Pancreas (tissue), 10 donors: ENCODE data around the gene NTN1. TPM values are rescaled to one million over a fixed set of nuclear protein-coding genes. Genes with fewer than 3 reads are reported as not detected.

Experiments
- ATAC-seq, 4 donors: fragments of 200-7000 bp; cut with Tn5 transposase; one replicate each; pipeline versions ENCODE4 v1.8.0 to v1.9.1; 2020; ENCODE audit warnings: mild to moderate bottlenecking in 4 of 4, moderate library complexity in 4 of 4
- DNase-seq, 6 donors: peaks; one replicate each; pipeline ENCODE4 v3.0.0-alpha.2; 2020
- FAIRE-seq: peaks from 2 replicates; lab custom pipeline; 2012; peaks lifted over from hg19 to GRCh38; lab: Jason Lieb, UNC
- H3K27ac ChIP-seq, 4 donors: fragments of 200-600 bp; sonication (generic); 1 replicate in 3 of 4; 2 replicates in 1 of 4; pipeline versions ENCODE4 v1.5.0 to v1.8.0; 2020
- H3K27me3 ChIP-seq, 4 donors: fragments of 200-600 bp; one replicate each; pipeline ENCODE4 v1.8.0; 2021
- H3K36me3 ChIP-seq, 3 donors: fragments of 200-600 bp; sonication (generic) in 1 of 3; one replicate each; pipeline versions ENCODE4 v1.5.0 to v1.8.0; 2020 to 2021
- H3K4me1 ChIP-seq, 3 donors: fragments of 200-600 bp; one replicate each; pipeline ENCODE4 v1.8.0; 2021
- H3K4me3 ChIP-seq, 4 donors: fragments of 200-600 bp; sonication (generic) in 2 of 4; one replicate each; pipeline versions ENCODE4 v1.5.0 to v1.8.0; 2020 to 2021
- H3K9me3 ChIP-seq, 4 donors: fragments of 200-600 bp; one replicate each; pipeline ENCODE4 v1.8.0; 2021
- WGBS, 2 donors: extraction: QIAGEN DNeasy Blood & Tissue Kit; methylation state at CpG; one replicate each; pipeline ENCODE4 v1.1.7; 2013; 5-methylcytosine and 5-hydroxymethylcytosine counted together
- intact Hi-C, 3 donors: fragments of 100-400 bp; cut with DNase I; formaldehyde crosslinking; loops; one replicate each; pipeline versions ENCODE4 v1.11.1 to v1.14.2; 2022
- polyA plus RNA-seq, 2 donors: library from polyadenylated mRNA; stranded (reverse); fragments of 200-250 nt; gene quantifications; one replicate each; pipeline ENCODE4 v1.2.3, GENCODE V29; 2013
- total RNA-seq, 6 donors: library from RNA; stranded (reverse); fragmentation: NEBNext Ultra II Directional in 4 of 6; extraction: Animal tissue kit (Norgen Biotek cat#: 25700) in 4 of 6; gene quantifications; one replicate each; pipeline versions ENCODE4 v1.2.1 to v1.2.4, GENCODE V29; 2021 to 2023
- TF ChIP-seq, protein P1 (sequence below), 4 donors: fragments of 200-600 bp; sonication (generic) in 3 of 4; IDR thresholded peaks; one replicate each; pipeline versions ENCODE4 v1.5.0 to v1.8.0; 2021; ENCODE audit warnings: antibody characterized with exemption in 4 of 4
- donor health status: healthy with polysubstance abuse.
- donor health status: DM: no; HTN: no; CAD: no; lungs with moderate emphysema.
- donor health status: DM: no; HTN: no; CAD: no.
- donor health status: control.
- donor health status: control.
- donor health status: Bipolar disorder and iron deficiency.
- donor health status: DM: yes; HTN: yes; CAD: no.
- donor health status: DM: no; HTN: no; CAD: no.
- donor health status: DM: no; HTN: no; CAD: no.
- donor health status: DM: yes; HTN: yes; CAD: no.

Gene NTN1
- total and polyA plus RNA-seq, 8 donors = 1.8 to 4.3 (median 2.5) TPM

DNA sequence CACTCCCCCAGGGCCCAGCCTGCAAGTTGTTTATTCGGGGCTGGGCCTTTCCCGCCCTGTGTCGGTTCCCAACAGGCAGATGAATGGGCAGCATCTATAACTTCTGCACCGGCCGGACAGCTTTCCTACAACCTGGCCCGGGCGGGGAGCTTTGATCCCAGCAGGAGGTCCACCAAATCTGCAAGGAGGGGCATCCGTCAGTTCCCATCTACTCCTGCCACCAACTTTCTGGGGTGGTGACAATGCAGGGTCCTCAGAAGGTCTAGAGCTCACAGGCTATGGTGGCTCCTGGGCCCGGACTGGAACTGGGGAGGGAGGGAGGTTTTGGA, 211.9 kb downstream of the NTN1 start:
- no peak for FAIRE-seq
- intact Hi-C loops = no loop called here
- TF ChIP-seq, protein P1, sequence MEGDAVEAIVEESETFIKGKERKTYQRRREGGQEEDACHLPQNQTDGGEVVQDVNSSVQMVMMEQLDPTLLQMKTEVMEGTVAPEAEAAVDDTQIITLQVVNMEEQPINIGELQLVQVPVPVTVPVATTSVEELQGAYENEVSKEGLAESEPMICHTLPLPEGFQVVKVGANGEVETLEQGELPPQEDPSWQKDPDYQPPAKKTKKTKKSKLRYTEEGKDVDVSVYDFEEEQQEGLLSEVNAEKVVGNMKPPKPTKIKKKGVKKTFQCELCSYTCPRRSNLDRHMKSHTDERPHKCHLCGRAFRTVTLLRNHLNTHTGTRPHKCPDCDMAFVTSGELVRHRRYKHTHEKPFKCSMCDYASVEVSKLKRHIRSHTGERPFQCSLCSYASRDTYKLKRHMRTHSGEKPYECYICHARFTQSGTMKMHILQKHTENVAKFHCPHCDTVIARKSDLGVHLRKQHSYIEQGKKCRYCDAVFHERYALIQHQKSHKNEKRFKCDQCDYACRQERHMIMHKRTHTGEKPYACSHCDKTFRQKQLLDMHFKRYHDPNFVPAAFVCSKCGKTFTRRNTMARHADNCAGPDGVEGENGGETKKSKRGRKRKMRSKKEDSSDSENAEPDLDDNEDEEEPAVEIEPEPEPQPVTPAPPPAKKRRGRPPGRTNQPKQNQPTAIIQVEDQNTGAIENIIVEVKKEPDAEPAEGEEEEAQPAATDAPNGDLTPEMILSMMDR (IDR thresholded peaks at IDR 0.05) = no peak
- no peaks in the 10 kb centered on the region for H3K9me3 ChIP-seq
- peaks cover 0 to 1% (median 0%) of the 10 kb centered on the region in 3 donors for H3K4me1 ChIP-seq
- H3K4me3 ChIP-seq = no peak overlapping the region
- no peak for ATAC-seq
- H3K27ac ChIP-seq = no peak overlapping the region
- DNase-seq = peak in 1 of 6 donors; percentile 46
- H3K36me3 ChIP-seq = no peaks in the 10 kb centered on the region
- no peaks in the 10 kb centered on the region for H3K27me3 ChIP-seq
- WGBS, 2 donors = 63 to 68% methylated on average over 9 of the region's 9 CpGs

DNA sequence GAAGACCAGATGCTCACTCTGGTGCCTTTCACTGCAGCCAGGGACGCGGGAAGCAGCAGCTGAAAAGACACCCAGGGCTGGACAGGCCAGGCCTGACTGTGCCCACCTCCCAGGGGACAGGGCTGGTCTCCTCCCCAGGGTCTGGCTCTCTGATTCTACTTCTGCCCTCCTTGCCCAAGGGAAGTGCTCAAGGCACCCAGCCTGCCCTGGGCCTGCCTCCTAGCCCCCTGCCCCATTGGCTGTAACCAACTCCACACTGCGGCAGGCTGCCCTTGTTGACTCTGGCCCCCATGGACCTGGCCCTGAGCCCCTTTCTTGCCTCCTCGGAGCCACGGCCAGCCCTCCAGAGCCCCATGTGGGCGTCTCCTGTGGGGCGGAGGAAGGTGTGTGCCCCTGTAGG, 212.5 kb downstream of the NTN1 start:
- ATAC-seq (no peak), FAIRE-seq (no peak), DNase-seq (peak in 2 of 6 donors; percentile 47 to 64)
- Histone ChIP-seq H3K4me3 (no peak overlapping the region), H3K4me1 (no peaks in the 10 kb centered on the region), H3K27ac (no peak overlapping the region), H3K9me3 (no peaks in the 10 kb centered on the region), H3K27me3 (no peaks in the 10 kb centered on the region), H3K36me3 (no peaks in the 10 kb centered on the region)
- TF ChIP-seq, protein P1 (IDR thresholded peaks at IDR 0.05) = no peak
- 87 to 93% methylated on average over 7 of the region's 7 CpGs for WGBS, 2 donors
- intact Hi-C loops = no loop called here

DNA sequence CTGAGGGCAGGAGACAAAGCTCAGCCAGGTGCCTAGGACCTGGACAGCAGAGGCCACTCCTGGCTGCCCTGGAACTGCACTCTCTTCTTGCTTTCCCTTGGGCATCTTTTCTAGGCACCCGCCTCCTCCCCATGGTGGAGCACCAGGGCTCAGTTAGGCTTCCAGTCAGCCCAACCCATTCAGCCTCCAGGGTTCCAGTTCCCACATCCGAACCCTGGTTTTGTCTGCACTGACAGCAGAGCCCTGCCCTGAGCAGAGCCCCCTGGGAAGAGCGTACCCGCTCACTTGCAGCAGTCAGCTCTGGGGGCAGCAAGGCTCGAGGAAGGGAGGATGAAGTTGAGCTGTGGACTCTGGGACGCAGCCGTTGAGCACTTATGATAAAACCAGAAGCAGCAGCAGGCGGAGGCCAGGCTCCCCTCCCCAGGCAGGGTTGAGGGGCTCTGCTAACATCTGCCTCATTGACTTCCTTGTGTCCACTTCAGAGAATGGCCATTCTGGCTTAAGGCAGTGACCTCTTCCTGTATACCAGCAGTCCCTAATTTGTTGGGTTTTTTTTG, 213.2 kb downstream of the NTN1 start:
- WGBS, 2 donors = 83 to 85% methylated on average over 8 of the region's 8 CpGs
- H3K9me3 ChIP-seq = no peaks in the 10 kb centered on the region
- no peaks in the 10 kb centered on the region for H3K27me3 ChIP-seq
- intact Hi-C loops = no loop called here
- FAIRE-seq (no peak), DNase-seq (peak in 1 of 6 donors; percentile 38), ATAC-seq (no peak)
- no peak overlapping the region for H3K27ac ChIP-seq
- H3K36me3 ChIP-seq = no peaks in the 10 kb centered on the region
- peaks cover 3 to 4% (median 4%) of the 10 kb centered on the region in 3 donors for H3K4me1 ChIP-seq
- H3K4me3 ChIP-seq = no peak overlapping the region
- TF ChIP-seq, protein P1 (IDR thresholded peaks at IDR 0.05) = no peak

DNA sequence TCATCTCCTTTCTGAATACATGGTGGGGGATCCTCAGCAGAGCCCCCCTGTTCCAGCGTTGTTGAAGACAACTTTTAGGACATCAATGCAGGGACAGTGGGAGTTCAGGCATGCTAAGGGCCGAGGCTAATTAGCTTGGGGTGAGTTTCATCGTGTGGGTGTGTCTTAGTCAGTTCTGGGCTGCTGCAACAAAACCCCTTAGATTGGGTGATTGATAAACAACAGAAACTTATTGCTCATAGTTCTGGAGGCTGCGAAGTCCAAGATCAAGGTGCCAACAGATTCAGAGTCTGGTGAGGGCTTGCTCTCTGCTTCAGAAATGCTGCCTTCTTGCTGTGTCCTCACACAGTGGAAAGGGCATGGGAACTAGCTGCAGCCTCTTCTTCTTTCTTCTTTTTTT, 214.0 kb downstream of the NTN1 start:
- no peaks in the 10 kb centered on the region for H3K27me3 ChIP-seq
- H3K36me3 ChIP-seq = no peaks in the 10 kb centered on the region
- H3K9me3 ChIP-seq = no peaks in the 10 kb centered on the region
- peak in 1 of 6 donors; percentile 17 for DNase-seq
- TF ChIP-seq, protein P1 (IDR thresholded peaks at IDR 0.05) = no peak
- H3K4me1 ChIP-seq = peaks cover 5 to 6% (median 6%) of the 10 kb centered on the region in 3 donors
- H3K4me3 ChIP-seq = no peak overlapping the region
- ATAC-seq = no peak
- H3K27ac ChIP-seq = no peak overlapping the region
- no peak for FAIRE-seq
- intact Hi-C loops = no loop called here
- 86 to 92% methylated on average over 4 of the region's 4 CpGs for WGBS, 2 donors

DNA sequence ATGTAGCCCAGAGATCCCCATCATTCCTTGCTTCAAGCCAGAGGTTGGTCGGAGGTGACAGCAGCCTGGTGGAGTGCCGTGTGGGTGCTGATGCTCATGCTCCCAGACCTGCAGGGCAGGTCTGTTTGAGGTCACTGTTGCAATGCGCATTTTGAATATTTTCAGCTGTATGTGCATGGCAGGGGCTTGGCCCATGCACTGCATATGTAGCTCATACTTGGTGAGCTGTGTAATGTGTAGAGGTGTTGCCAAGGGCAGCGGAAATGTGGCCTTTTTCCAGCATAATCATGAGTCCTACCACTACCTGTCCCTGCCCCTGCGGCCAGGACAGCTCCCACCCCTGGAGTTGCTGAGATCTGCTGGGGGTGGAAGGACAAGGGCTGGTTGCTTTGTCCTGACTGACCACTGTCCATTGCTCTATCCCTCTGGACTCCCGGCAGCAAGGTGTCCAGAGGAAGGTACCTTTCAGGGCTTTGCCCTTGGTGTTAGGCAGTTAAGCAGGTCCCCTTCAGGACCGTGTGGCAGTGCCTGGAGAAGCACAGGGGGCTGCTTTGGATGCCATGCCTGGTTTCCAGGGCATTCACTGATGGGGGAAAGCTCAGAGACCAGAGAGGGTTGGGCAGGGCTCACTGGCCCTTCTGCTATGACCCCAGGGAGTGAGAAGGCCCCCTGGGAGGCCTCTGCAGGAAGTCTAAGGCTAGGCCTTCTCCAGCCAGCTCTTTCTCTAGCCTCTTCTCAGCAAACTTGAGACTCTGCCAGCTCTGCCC, 215.2 kb downstream of the NTN1 start:
- no peaks in the 10 kb centered on the region for H3K9me3 ChIP-seq
- peak in 1 of 6 donors; percentile 44 for DNase-seq

More for the DNA sequence above, 215.2 kb downstream of the NTN1 start:
- H3K4me3 ChIP-seq = no peak overlapping the region
- FAIRE-seq (no peak), ATAC-seq (no peak)
- WGBS, 2 donors = 75 to 81% methylated on average over 7 of the region's 7 CpGs
- no peaks in the 10 kb centered on the region for H3K27me3 ChIP-seq
- H3K4me1 ChIP-seq = peaks cover 6 to 14% (median 12%) of the 10 kb centered on the region in 3 donors
- no peaks in the 10 kb centered on the region for H3K36me3 ChIP-seq
- H3K27ac ChIP-seq = no peak overlapping the region
- TF ChIP-seq, protein P1 (IDR thresholded peaks at IDR 0.05) = no peak
- intact Hi-C loops = no loop called here
